ENCODE results near the gene SYNPO2. TPM values are rescaled to one million over a fixed set of nuclear protein-coding genes. Genes with fewer than 3 reads are reported as not detected.

SYNPO2 gene
- total and polyA plus RNA-seq, 2 of the 13 experiments (the other 11 are each of a cell fraction or from before 2014, with no cell fraction given), result not detected

DNA sequence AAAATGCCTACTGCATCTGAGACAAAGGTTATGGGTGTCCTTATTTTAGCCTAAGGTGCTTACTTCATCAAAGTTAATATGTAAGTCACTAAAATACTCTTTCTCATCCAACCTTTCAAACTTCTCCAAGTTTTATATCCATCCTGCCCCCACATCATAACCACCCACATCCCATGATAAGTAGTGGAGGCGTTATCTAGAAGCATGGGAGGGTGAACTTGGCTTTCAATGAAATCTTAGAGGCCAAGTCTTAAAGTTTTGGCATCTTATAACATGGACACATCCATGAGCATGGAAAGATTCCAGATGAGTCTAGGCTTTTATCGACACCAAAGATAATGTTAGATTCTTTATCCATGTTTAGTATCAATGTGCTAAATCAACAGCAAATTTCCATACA, 29.9 kb upstream of the SYNPO2 start (continued):
- TF ChIP-seq SNAPC4 (CRISPR knock-in tag; IDR thresholded peaks at IDR 0.05), result no peak

DNA sequence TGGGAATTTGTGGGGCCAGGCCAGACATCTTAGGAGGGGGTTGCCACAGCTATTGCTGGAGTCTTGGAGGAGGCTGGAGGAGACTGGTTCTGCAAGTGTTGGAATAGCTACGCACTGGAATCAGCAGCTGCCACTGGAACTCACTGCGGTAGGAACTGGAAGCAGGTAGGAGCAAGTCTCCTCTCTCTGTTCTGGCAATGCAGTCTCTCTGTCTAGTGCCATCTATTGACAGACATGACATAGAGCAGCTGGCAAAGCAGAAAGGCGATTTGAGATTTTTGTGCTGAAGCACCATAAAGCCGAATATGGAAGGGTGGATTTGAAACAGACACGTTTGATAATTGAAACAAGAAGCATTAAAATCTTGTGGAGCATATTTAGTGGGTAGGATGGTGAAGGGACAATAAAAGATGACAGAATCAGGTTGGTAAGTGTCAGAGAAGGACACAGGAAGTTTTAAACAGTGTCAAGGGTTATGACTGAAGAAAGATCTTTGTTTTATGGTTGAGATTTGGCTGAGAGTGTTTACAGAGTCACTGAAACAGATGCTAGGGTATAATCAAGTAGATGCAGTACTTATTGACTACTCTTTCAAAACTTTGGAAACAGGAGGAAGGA, 23.5 kb upstream of the SYNPO2 start:
- no peaks in the 10 kb centered on the region for H3K9me3 ChIP-seq (ENCODE audit: low read length)
- CTCF ChIA-PET (ENCODE audit: low intra/inter-chr PET ratio, low total read pairs), result interaction anchor here (1.3 kb wide), 1 partner anchor 94 kb away, joined by 5 read pairs; no protein-coding TSS in a partner anchor
- TF ChIP-seq CTCF (CRISPR knock-in tag; IDR thresholded peaks at IDR 0.05) (peak; percentile 84), SP2 (CRISPR knock-in tag; IDR thresholded peaks at IDR 0.05) (no peak), NR3C1 (CRISPR knock-in tag; IDR thresholded peaks at IDR 0.05) (no peak), STAG1 (CRISPR knock-in tag; IDR thresholded peaks at IDR 0.05) (peak; percentile 60), YEATS2 (CRISPR knock-in tag; IDR thresholded peaks at IDR 0.05; ENCODE audit: borderline replicate concordance) (no peak), TEAD3 (CRISPR knock-in tag; optimal IDR thresholded peaks at IDR 0.05; ENCODE audit: borderline replicate concordance) (peak; percentile 82), JARID2 (CRISPR knock-in tag; IDR thresholded peaks at IDR 0.05; ENCODE audit: insufficient replicate concordance) (no peak), XRCC5 (optimal IDR thresholded peaks at IDR 0.05; ENCODE audit: low read length) (peak; percentile 76), RAD21 (CRISPR knock-in tag; IDR thresholded peaks at IDR 0.05) (0 out of 2 replicates have a peak, but pooled peaks have one; percentile 27), CHD2 (IDR thresholded peaks at IDR 0.05; ENCODE audit: low read depth, low read length) (no peak), ZBTB2 (CRISPR knock-in tag; IDR thresholded peaks at IDR 0.05; ENCODE audit: low read depth) (no peak), MAFF (IDR thresholded peaks at IDR 0.05; ENCODE audit: low read depth, low read length) (0 out of 2 replicates have a peak, but pooled peaks have one; percentile 3), ZNF644 (CRISPR knock-in tag; IDR thresholded peaks at IDR 0.05; ENCODE audit: low read depth) (peak; percentile 42; the same call in 1 of the 2 replicates), MIER2 (CRISPR knock-in tag; IDR thresholded peaks at IDR 0.05) (0 out of 2 replicates have a peak, but pooled peaks have one; percentile 32), SMC3 (IDR thresholded peaks at IDR 0.05; ENCODE audit: low read length) (peak; percentile 62)
- peaks cover 0 to 4% of the 10 kb centered on the region in 2 experiments; a peak in 1 of 5 replicates for H3K27me3 ChIP-seq (ENCODE audit: control insufficient read depth in 1 of 2, insufficient read depth in 2 of 2, low read length in 2 of 2)
- H3K9ac ChIP-seq (ENCODE audit: insufficient read depth, low read depth, low read length), result no peak overlapping the region
- H3K79me2 ChIP-seq (ENCODE audit: insufficient read depth, low read length), result no peaks in the 10 kb centered on the region
- no peak overlapping the region for H3K27ac ChIP-seq (ENCODE audit: extremely low read length, insufficient read depth, low read length)
- ATAC-seq (peak; percentile 100), FAIRE-seq (peak; percentile 91), DNase-seq (ENCODE audit: low spot score) (peak; percentile 56)
- no peaks in the 10 kb centered on the region for H3K36me3 ChIP-seq (replicated peaks in 1 of 2; ENCODE audit: control insufficient read depth in 1 of 2, insufficient read depth in 2 of 2, low read length in 2 of 2)
- intact Hi-C loops (cut with micrococcal nuclease; ENCODE audit: unreplicated experiment), result loop anchor here (2.0 kb wide), 1 partner anchor 92 kb away; no protein-coding TSS in a partner anchor
- H4K20me1 ChIP-seq (ENCODE audit: insufficient read depth, low read length), result no peaks in the 10 kb centered on the region
- no peak overlapping the region for H3K4me3 ChIP-seq (replicated peaks in 1 of 3; ENCODE audit: insufficient read depth in 1 of 3, low read depth in 2 of 3, low read length in 3 of 3)
- H2AFZ ChIP-seq (ENCODE audit: low read length), result no peak overlapping the region
- 3% methylated on average over 5 of the region's 5 CpGs for WGBS (ENCODE audit: low lambda C conversion rate)
- BruUV-seq (replicated peaks), result no TSS peak
- in situ Hi-C loops (cut with HindIII; ENCODE audit: extremely low pct_ligation_motif_present, low pct_unique_long_range_greater_than_20kb), result no loop called here
- POLR2A ChIA-PET, result no interaction called here
- no peaks in the 10 kb centered on the region for H3K4me1 ChIP-seq (ENCODE audit: insufficient read depth, low read length)
- H3K4me2 ChIP-seq (ENCODE audit: low read depth, low read length), result peak overlapping the region; percentile 35; the same call in 1 of the 2 replicates

Measured in HepG2 (cell line).